NCI-H2081 treated with DMSO at 0.1 percent for 48 hours (cell line): Measurements from ENCODE around the gene OR52N1.

Source experiments
- DNase-seq: peaks from one replicate; lab custom pipeline; 2025; lab: John Stamatoyannopoulos, UW

The OR52N1 gene

GRCh38 chr11:5791165-5791564 is at the start of gene OR52N1:
Gene OR52N1 (minus strand): TSS chr11:5791265. CDS start chr11:5788816, 2,449 bp downstream.
- no peak for DNase-seq

GRCh38 chr11:5837695-5838094 is 46.6 kb upstream of the OR52N1 start:
- DNase-seq = no peak

GRCh38 chr11:5833446-5833845 is 42.4 kb upstream of the OR52N1 start:
- no peak for DNase-seq

GRCh38 chr11:5831196-5831829 is 40.2 kb upstream of the OR52N1 start:
- no peak for DNase-seq

- no peak for DNase-seq
Measured at GRCh38 chr11:5818245-5818886, 27.3 kb upstream of the OR52N1 start.

- DNase-seq = no peak
Measured at GRCh38 chr11:5815534-5815933, 24.5 kb upstream of the OR52N1 start.

GRCh38 chr11:5809905-5810795 is 19.1 kb upstream of the OR52N1 start:
- no peak for DNase-seq

GRCh38 chr11:5809122-5809519 is 18.1 kb upstream of the OR52N1 start:
- no peak for DNase-seq

GRCh38 chr11:5808500-5809121 is 17.5 kb upstream of the OR52N1 start, which contains the start of gene OR52N2:
Gene OR52N2 (plus strand): TSS chr11:5808924. CDS start chr11:5820336, 11,412 bp downstream.
- DNase-seq = no peak

- DNase-seq = no peak
Measured at GRCh38 chr11:5807580-5807979, 16.5 kb upstream of the OR52N1 start.

- DNase-seq = no peak
Measured at GRCh38 chr11:5803982-5804381, 12.9 kb upstream of the OR52N1 start.

- no peak for DNase-seq
Measured at GRCh38 chr11:5796541-5796940, 5.5 kb upstream of the OR52N1 start.

- DNase-seq = no peak
Measured at GRCh38 chr11:5783255-5783654, 7.8 kb downstream of the OR52N1 start, which contains the start of gene OR52N5. Gene OR52N5 (minus strand): TSS chr11:5783355. CDS start chr11:5778634, 4,721 bp downstream.

GRCh38 chr11:5767056-5767455 is 24.0 kb downstream of the OR52N1 start:
- no peak for DNase-seq

- DNase-seq = no peak
Measured at GRCh38 chr11:5753943-5754342, 37.1 kb downstream of the OR52N1 start, which contains the start of gene OR52N4. Gene OR52N4 (plus strand): TSS chr11:5754243. CDS start chr11:5754741, 498 bp downstream.

GRCh38 chr11:5749836-5750235 is 41.2 kb downstream of the OR52N1 start:
- DNase-seq = no peak

- no peak for DNase-seq
Measured at GRCh38 chr11:5746614-5747013, 44.5 kb downstream of the OR52N1 start.

- DNase-seq = no peak
Measured at GRCh38 chr11:5738431-5738830, 52.6 kb downstream of the OR52N1 start.

GRCh38 chr11:5737670-5738392 is 53.2 kb downstream of the OR52N1 start:
- DNase-seq = no peak

GRCh38 chr11:5737091-5737490 is 54.0 kb downstream of the OR52N1 start:
- no peak for DNase-seq
